HG03039 (cell line): Measurements from ENCODE around the gene TSPAN12.

Experiments
- ATAC-seq: cut with Tn5 transposase; IDR thresholded peaks from one replicate; pipeline ENCODE4 v1.9.1; 2021; ENCODE audit warnings: mild to moderate bottlenecking, moderate library complexity; ENCODE audit not compliant: unreplicated experiment

The TSPAN12 gene

DNA sequence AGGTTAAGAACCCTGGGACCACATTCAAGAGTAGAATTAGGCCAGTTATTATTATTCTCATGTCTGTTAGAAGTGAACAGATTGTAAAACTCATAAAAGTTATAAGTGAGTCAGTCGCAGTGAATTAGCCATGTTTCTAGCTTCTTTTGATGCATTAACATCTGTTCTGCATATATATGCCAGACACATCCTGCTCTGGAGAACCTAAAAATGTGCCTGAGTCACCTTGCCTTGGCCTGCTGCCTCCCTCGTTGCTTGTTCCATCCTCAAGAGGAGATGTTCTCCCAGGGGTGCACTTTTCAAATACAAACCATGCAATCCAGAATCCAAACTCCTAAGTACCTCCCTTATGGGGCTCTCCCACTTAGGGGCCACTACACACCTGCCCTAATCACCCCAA lies 14.8 kb downstream of the TSPAN12 start:
- no peak for ATAC-seq

- ATAC-seq = no peak
Measured at GRCh38 chr7:120842121-120842621, 15.8 kb downstream of the TSPAN12 start.

DNA sequence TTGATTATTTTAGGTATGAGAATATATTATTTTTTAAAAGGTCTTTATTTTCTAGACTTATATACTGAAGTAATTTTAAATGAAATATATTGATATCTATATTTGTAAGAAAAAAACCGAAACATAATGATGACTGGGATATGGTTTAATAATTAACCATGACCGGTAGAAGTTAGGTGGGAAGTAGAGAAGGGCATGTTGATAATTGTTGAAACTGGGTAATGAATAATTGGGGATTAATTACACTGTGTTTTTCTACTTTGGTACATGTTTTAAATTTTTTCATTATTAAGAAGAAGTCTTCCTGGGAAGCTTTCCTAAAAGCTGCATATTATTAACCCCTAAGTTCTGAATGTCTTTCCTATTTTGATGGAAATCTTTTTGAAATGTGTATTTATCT lies 16.3 kb downstream of the TSPAN12 start:
- no peak for ATAC-seq

DNA sequence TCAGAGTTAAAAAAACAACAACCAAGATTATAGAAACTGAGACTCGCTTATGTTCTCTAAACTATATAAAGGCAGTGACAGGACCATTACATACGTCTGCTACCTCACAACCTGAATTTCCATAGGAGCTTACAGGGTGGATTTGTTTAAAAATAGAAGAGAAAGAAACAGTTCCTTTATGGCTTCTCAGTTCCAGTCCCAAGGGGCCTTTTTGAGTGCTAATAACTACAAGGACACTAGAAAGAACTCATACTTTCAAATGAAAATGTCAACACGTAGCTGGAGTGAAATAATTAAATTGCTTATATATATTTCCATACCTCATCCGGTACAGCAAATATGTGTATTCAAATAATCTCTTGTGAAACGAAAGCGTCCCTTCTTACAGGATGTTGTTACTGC lies 19.7 kb downstream of the TSPAN12 start:
- peak; percentile 67 for ATAC-seq

GRCh38 chr7:120837599-120837998 lies 20.3 kb downstream of the TSPAN12 start:
- ATAC-seq = peak; percentile 33

GRCh38 chr7:120836556-120837115 lies 21.3 kb downstream of the TSPAN12 start:
- ATAC-seq = no peak

GRCh38 chr7:120834726-120835125 lies 23.2 kb downstream of the TSPAN12 start:
- no peak for ATAC-seq

DNA sequence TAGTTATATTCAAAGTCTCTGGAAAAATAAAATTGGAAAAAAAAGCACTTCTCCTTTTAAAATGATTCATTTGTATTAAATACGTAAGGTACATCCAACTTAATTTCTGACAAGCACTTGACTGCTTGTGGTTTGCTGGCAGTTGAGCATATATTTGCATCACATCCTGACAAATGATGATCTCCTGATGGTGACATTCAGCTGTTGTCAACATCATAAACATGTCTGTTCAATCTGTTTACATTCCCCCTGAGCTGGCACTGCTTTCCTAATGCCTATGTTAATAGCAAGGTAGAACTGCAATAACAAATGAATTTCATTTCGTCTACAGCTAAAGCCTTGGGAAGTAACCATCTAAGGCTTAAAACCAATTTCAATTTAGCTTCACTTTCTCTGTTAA lies 24.4 kb downstream of the TSPAN12 start:
- no peak for ATAC-seq

DNA sequence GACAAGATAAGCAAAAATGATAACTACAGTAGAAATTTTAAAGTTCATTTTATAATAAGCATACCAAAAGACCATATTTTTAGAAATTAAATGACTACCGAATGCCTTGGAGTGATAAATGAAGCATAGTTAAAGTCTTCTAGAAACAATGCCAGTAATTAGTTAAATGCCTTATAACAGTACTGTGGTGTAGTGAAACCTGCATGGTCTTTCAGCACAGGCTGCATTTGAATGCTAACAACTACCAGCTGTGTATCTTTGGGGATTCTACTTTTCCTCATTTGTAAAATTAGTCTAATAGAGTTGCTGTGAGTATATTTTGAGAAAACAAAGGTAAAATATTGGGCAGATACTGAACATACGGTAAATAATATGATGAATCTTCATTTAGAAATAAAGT lies 25.1 kb downstream of the TSPAN12 start:
- ATAC-seq = no peak

DNA sequence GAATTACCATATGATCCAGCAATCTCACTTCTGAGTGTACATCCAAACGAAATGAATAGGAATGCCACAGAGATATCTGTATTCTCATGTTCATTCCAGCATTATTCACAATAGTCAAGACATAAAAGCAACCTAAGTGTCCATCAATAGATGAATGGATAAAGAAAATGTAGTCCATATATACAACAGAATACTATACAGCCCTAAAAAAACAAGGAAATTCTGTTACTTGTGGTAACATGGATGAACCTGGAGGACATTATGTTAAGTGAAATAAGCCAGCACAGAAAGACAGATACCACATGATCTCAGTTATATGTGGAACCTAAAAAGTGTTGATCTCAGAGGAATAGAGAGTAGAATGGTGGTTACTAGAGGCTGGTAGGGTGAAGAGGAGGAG lies 26.7 kb downstream of the TSPAN12 start:
- no peak for ATAC-seq

- ATAC-seq = no peak
Measured at GRCh38 chr7:120829487-120829886, 28.5 kb downstream of the TSPAN12 start.

GRCh38 chr7:120828528-120828927 lies 29.4 kb downstream of the TSPAN12 start:
- ATAC-seq = no peak

DNA sequence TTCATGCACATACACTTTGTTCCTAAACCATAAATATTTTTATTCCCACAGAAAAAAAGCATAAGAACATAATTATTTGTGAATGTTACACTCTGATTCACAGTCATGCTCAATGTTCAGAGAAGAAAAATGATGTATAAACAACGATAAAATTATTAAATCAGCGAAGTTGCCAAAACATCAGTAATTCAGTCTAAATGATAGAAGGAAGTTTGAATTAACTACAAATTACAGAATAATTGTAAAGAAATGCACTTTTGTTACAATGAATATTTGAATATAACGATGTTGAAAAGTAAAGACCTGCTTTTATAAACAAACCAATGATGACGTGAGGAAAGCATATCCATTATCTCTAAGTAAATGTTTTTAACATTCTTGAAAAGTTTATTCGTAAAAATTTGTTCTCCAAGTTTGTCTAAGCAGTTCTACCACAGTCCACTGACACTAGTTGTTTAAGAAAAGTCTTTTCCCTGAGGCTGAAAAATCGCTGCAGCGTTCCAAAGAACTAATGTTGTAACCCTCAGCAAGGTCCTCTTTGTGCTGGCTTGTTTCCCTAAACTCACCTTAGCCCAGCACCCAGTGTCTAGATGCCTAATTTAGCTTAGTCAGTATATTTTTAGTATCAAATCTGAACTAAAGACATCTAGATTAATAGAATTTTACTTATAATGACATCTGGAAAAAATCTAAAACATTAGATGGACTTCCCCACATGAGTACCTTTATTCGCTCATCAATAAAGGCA lies 30.4 kb downstream of the TSPAN12 start:
- no peak for ATAC-seq

- no peak for ATAC-seq
Measured at GRCh38 chr7:120825576-120825975, 32.4 kb downstream of the TSPAN12 start.

- ATAC-seq = no peak
Measured at GRCh38 chr7:120825152-120825551, 32.8 kb downstream of the TSPAN12 start.

GRCh38 chr7:120819861-120820260 lies 38.1 kb downstream of the TSPAN12 start:
- no peak for ATAC-seq

GRCh38 chr7:120817851-120818250 lies 40.1 kb downstream of the TSPAN12 start:
- no peak for ATAC-seq

GRCh38 chr7:120814253-120814939 lies 43.5 kb downstream of the TSPAN12 start:
- no peak for ATAC-seq

- ATAC-seq = no peak
Measured at GRCh38 chr7:120813546-120814252, 44.2 kb downstream of the TSPAN12 start.

- ATAC-seq = no peak
Measured at GRCh38 chr7:120813089-120813488, 44.9 kb downstream of the TSPAN12 start.

GRCh38 chr7:120809260-120809659 lies 48.7 kb downstream of the TSPAN12 start:
- no peak for ATAC-seq
